Esophagus muscularis mucosa (tissue), 3 donors: Measurements from ENCODE around the gene PEX26.

Experiments used
- CTCF ChIP-seq, 3 experiments: fragments of 200-600 bp in 2 of 3; fragments of 450-650 bp in 1 of 3; sonication (generic) in 2 of 3; IDR thresholded peaks; one replicate each; pipeline ENCODE4 v1.5.1; 2017 to 2019; ENCODE audit warnings: antibody characterized with exemption in 3 of 3, mild to moderate bottlenecking in 2 of 3, moderate library complexity in 1 of 3
- POLR2AphosphoS5 ChIP-seq, 2 donors: sonication (generic); formaldehyde crosslinking; IDR thresholded peaks; one replicate each; pipeline ENCODE4 v1.6.1; 2017; ENCODE audit warnings: antibody characterized with exemption in 2 of 2

DNA sequence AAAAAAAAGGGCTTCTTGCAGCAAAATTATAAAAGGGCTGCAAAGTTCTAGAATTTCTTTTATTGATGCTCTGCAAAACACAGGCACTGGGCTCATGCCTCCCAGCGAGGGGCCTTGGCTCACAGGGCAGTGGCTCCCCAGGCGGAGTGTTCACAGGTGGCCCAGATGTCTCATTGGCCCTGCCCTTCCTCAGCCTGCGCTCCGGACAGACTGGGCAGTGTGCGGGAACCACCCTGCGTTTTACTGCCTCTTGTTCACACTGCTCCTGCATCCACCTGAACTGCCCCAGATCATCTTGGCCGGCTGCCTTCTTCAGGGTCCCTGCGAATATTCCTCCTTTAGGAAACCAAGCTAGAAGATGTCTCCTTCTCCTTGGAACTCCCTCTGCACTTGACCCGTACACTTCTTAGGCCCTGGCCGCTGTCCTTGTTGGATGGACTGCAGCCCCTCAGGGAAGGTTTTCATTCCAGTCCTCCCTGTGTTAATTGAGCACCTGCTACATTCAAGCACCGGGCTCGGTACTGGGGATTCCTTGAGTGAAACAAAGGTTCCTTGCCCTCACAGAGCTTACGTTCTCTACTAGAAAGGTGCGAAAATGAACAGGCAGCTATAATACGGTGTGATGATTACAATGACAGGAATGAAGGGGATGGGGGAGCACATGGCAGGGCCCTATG lies 37.3 kb downstream of the PEX26 start:
- TF ChIP-seq CTCF (IDR thresholded peaks at IDR 0.05) (no peak), POLR2AphosphoS5 (IDR thresholded peaks at IDR 0.05) (no peak)
